GM12878 (cell line): Measurements from ENCODE around the gene PKD1L1. TPM values are rescaled to one million over a fixed set of nuclear protein-coding genes. Genes with fewer than 3 reads are reported as not detected.
A peak's percentile ranks its signal among the peaks of the same experiment; 100 is the strongest.

Source experiments
- ATAC-seq: fragments of 200-7000 bp; cut with Tn5 transposase; 3 replicates; pipeline ENCODE4 v1.9.1; 2020; ENCODE audit warnings: mild to moderate bottlenecking, moderate library complexity
- BruUV-seq: library from RNA; stranded (reverse); fragments of 400-500 nt; replicated peaks from 2 replicates; lab custom pipeline; 2021; lab: Mats Ljungman, UMichigan
- CTCF ChIA-PET: fragments of 300-600 bp; sonication (Branson Sonifier 250); formaldehyde crosslinking; extraction: SDS; loops from one replicate; lab custom pipeline; 2021; ENCODE audit warnings: inconsistent platforms; lab: Yijun Ruan, JAX
- POLR2A ChIA-PET: fragments of 350-600 bp; formaldehyde crosslinking; extraction: SDS; loops from one replicate; lab custom pipeline; 2021; ENCODE audit warnings: inconsistent platforms; lab: Charles Lee
- RAD21 ChIA-PET: fragments of 300-600 bp; sonication (Branson Sonifier 250); formaldehyde crosslinking; loops from one replicate; lab custom pipeline; 2023; ENCODE audit warnings: antibody characterized with exemption; ENCODE audit not compliant: unreplicated experiment; lab: Charles Lee
- SMC1A ChIA-PET: fragments of 300-600 bp; sonication (Branson Sonifier 250); formaldehyde crosslinking; loops from one replicate; lab custom pipeline; 2023; ENCODE audit not compliant: unreplicated experiment, uncharacterized antibody; lab: Charles Lee
- DNase-seq: peaks from one replicate; pipeline ENCODE4 v3.0.0-alpha.2; 2011; ENCODE audit warnings: low read depth, low spot score
- FAIRE-seq: peaks from 3 replicates; lab custom pipeline; 2011; peaks lifted over from hg19 to GRCh38; lab: Jason Lieb, UNC
- H2AFZ ChIP-seq: 2 replicates; pipeline ENCODE4 v1.6.0; 2011; ENCODE audit warnings: low read depth, low read length, control low read depth; ENCODE audit not compliant: control insufficient read depth
- H3K27ac ChIP-seq: 2 replicates; pipeline ENCODE4 v1.5.1; 2011; ENCODE audit warnings: control low read depth; ENCODE audit not compliant: control insufficient read depth, insufficient read depth
- H3K27me3 ChIP-seq, 2 experiments: replicated peaks in 1 of 2; 2 replicates each; pipeline versions ENCODE4 v1.6.0 to v1.6.1; 2011; ENCODE audit warnings: low read length in 1 of 2; ENCODE audit not compliant: control insufficient read depth in 2 of 2, insufficient read depth in 2 of 2
- H3K36me3 ChIP-seq, 2 experiments: 2 replicates each; pipeline ENCODE4 v1.5.1; 2011; ENCODE audit warnings: low read length in 1 of 2; ENCODE audit not compliant: control insufficient read depth in 2 of 2, insufficient read depth in 2 of 2
- H3K4me1 ChIP-seq: 2 replicates; pipeline ENCODE4 v1.6.1; 2011; ENCODE audit warnings: mild to moderate bottlenecking, low read length, moderate library complexity, mixed read lengths; ENCODE audit not compliant: control insufficient read depth, insufficient read depth
- H3K4me2 ChIP-seq: 2 replicates; pipeline ENCODE4 v1.6.0; 2011; ENCODE audit warnings: control low read depth; ENCODE audit not compliant: control insufficient read depth, insufficient read depth
- H3K4me3 ChIP-seq: fragments of 200-600 bp; sonication (generic); 2 replicates; pipeline ENCODE4 v1.5.1; 2016
- H3K79me2 ChIP-seq: 2 replicates; pipeline ENCODE4 v1.6.0; 2011; ENCODE audit warnings: low read length; ENCODE audit not compliant: control insufficient read depth, insufficient read depth
- H3K9ac ChIP-seq: 2 replicates; pipeline ENCODE4 v1.8.0; 2011; ENCODE audit warnings: low read length, control low read depth, mixed read lengths; ENCODE audit not compliant: control insufficient read depth, insufficient read depth
- H3K9me3 ChIP-seq: replicated peaks from 3 replicates; pipeline ENCODE4 v1.5.1; 2011; ENCODE audit warnings: mild to moderate bottlenecking, low read length; ENCODE audit not compliant: control insufficient read depth, insufficient read depth
- H4K20me1 ChIP-seq: 2 replicates; pipeline ENCODE4 v1.6.0; 2011; ENCODE audit not compliant: control insufficient read depth, insufficient read depth
- CBX5 ChIP-seq: sonication (generic); IDR thresholded peaks from 2 replicates; pipeline ENCODE4 v1.6.1; 2016; ENCODE audit warnings: low read depth, moderate library complexity, mild to moderate bottlenecking, inconsistent platforms
- CTCF ChIP-seq, 3 experiments: IDR thresholded peaks in 2 of 3; conservative IDR thresholded peaks in 1 of 3; 2 replicates each; pipeline ENCODE4 v1.5.1; 2011; ENCODE audit warnings: low read depth in 3 of 3, low read length in 3 of 3, mild to moderate bottlenecking in 3 of 3, control low read depth in 2 of 3, moderate library complexity in 2 of 3, inconsistent platforms in 1 of 3, mixed read lengths in 1 of 3; ENCODE audit not compliant: control insufficient read depth in 2 of 3, insufficient read depth in 1 of 3; ENCODE audit errors: extremely low read depth in 1 of 3
- EZH2 ChIP-seq: IDR thresholded peaks from 2 replicates; pipeline ENCODE4 v1.6.1; 2012; ENCODE audit warnings: low read depth, mild to moderate bottlenecking, control low read depth, inconsistent platforms, low read length, borderline replicate concordance; ENCODE audit not compliant: control insufficient read depth
- RAD21 ChIP-seq: IDR thresholded peaks from 2 replicates; pipeline ENCODE4 v1.6.1; 2011; ENCODE audit warnings: mild to moderate bottlenecking, low read depth, low read length, moderate library complexity; ENCODE audit not compliant: insufficient read depth
- SMAD1 ChIP-seq: fragments of 450-650 bp; IDR thresholded peaks from 2 replicates; pipeline ENCODE4 v1.6.1; 2018; ENCODE audit warnings: mild to moderate bottlenecking, low read depth; ENCODE audit not compliant: partially characterized antibody
- SMC3 ChIP-seq: IDR thresholded peaks from 2 replicates; pipeline ENCODE4 v1.6.1; 2011; ENCODE audit warnings: low read length, improper control_type of control experiment, borderline replicate concordance
- TARDBP ChIP-seq: IDR thresholded peaks from 2 replicates; pipeline ENCODE4 v1.6.1; 2016; ENCODE audit warnings: borderline replicate concordance
- ZNF622 ChIP-seq: fragments of 450-650 bp; IDR thresholded peaks from 2 replicates; pipeline ENCODE4 v1.6.1; 2017; ENCODE audit warnings: mild to moderate bottlenecking, inconsistent platforms
- WGBS: methylation state at CpG from one replicate; pipeline ENCODE4 v1.1.6; 2016; ENCODE audit warnings: low lambda C conversion rate; ENCODE audit not compliant: insufficient replicate concordance, insufficient coverage; ENCODE audit errors: missing lambda C conversion rate; 5-methylcytosine and 5-hydroxymethylcytosine counted together
- in situ Hi-C: fragments of 300-500 bp; cut with MboI; formaldehyde crosslinking; loops from 9 replicates; pipeline ENCODE4 v1.14.3; 2018; ENCODE audit warnings: mixed read lengths
- intact Hi-C: fragments of 100-400 bp; cut with micrococcal nuclease; formaldehyde crosslinking; loops from one replicate; pipeline ENCODE4 v1.14.2; 2022; ENCODE audit not compliant: unreplicated experiment
- polyA plus RNA-seq, 11 experiments: library from polyadenylated mRNA; depleted of rRNA in 4 of 11; unstranded in 6 of 11; stranded (reverse) in 5 of 11; fragments of >200 nt; fragmentation: Nextera tagmentation in 4 of 11; fragmentation: Illumina TruSeq in 1 of 11; extraction: Ambion mirVana in 4 of 11; extraction: Trizol in 1 of 11; gene quantifications; 1 replicate in 1 of 11; 2 replicates in 10 of 11; pipeline versions ENCODE4 v1.2.1 to v1.2.3, GENCODE V29; 2011 to 2016; ENCODE audit warnings: inconsistent platforms in 2 of 11, missing spikeins in 2 of 11, low read depth in 1 of 11
- total RNA-seq, 4 experiments: library from RNA; depleted of rRNA in 3 of 4; stranded (reverse); fragments of >200 nt in 3 of 4; fragmentation: Illumina TruSeq in 1 of 4; extraction: Trizol in 1 of 4; gene quantifications; 2 replicates each; pipeline versions ENCODE4 v1.2.1 to v1.2.3, GENCODE V29; 2013 to 2021

The PKD1L1 gene
- total and polyA plus RNA-seq, 10 of the 15 experiments (the other 5 are each of a cell fraction or from before 2014, with no cell fraction given) = under 0.01 to 0.05 (median 0.02) TPM; not detected in 3

- CTCF ChIA-PET = interaction anchor here (0.8 kb wide), 1 partner anchor 11 kb away, joined by 3 read pairs; no protein-coding TSS in a partner anchor
- SMC1A ChIA-PET = no interaction called here
Observed at GRCh38 chr7:47807756-47808155, 140.5 kb downstream of the PKD1L1 start.

More at GRCh38 chr7:47807756-47808155, 140.5 kb downstream of the PKD1L1 start:
- H4K20me1 ChIP-seq = no peaks in the 10 kb centered on the region
- no peak for FAIRE-seq
- no peaks in the 10 kb centered on the region for H3K36me3 ChIP-seq
- ChIA-PET POLR2A (interaction anchor here (0.5 kb wide), 1 partner anchor 52 kb away, joined by 3 read pairs; no protein-coding TSS in a partner anchor), RAD21 (no interaction called here)
- no peak for TF ChIP-seq EZH2
- TF ChIP-seq SMC3 = peak; percentile 22; the same call in 1 of the 2 replicates
- no peak for TF ChIP-seq TARDBP
- TF ChIP-seq RAD21 = peak; percentile 36
- TF ChIP-seq ZNF622 = no peak
- TF ChIP-seq CBX5 = no peak
- no peak for TF ChIP-seq SMAD1
- TF ChIP-seq CTCF (IDR thresholded peaks at IDR 0.05 in 2 of 3, conservative IDR thresholded peaks at IDR 0.05 in 1 of 3; ENCODE audit: control insufficient read depth in 2 of 3, extremely low read depth in 1 of 3, insufficient read depth in 1 of 3, low read depth in 3 of 3, low read length in 3 of 3) = peak; percentile 12 to 35 (median 15); a peak in 3 of 6 replicates
- H3K27me3 ChIP-seq = peaks cover 4 to 8% of the 10 kb centered on the region in 2 experiments
- H3K27ac ChIP-seq = no peak overlapping the region
- H3K9me3 ChIP-seq = no peaks in the 10 kb centered on the region
- no peak overlapping the region for H3K4me3 ChIP-seq
- 1% methylated on average over 5 of the region's 5 CpGs for WGBS
- no peak overlapping the region for H3K9ac ChIP-seq
- no peak for DNase-seq
- no peaks in the 10 kb centered on the region for H3K4me1 ChIP-seq
- H3K4me2 ChIP-seq = no peak overlapping the region
- H2AFZ ChIP-seq = no peak overlapping the region
- H3K79me2 ChIP-seq = no peaks in the 10 kb centered on the region
- peak; percentile 45 for ATAC-seq
- in situ Hi-C loops = no loop called here
- no TSS peak for BruUV-seq
- intact Hi-C loops = no loop called here
